Measurements from ENCODE around the gene RANGRF.

RANGRF gene

DNA sequence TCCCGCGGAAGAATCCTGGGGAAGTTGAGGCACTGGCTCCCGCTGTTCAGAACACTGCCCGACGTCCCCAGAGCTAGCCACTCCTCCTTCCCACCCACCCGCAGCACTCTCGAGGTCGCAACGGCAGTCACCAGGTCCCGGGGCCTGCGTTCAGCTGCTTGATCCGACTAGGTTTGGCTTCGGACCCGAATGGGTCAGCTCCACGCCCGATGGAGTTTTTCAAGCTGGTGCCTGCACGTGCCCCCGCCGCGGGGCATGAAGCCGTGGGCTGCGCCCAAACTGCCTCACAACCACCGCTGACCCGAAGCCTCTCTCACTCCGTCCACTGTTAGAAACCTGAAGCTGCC, 38.8 kb downstream of the RANGRF start:
- POLR2A ChIA-PET, result no interaction called here
- CTCF ChIA-PET, result interaction anchor here (1.0 to 1.8 kb wide), 6 partner anchors 8 to 56 kb away, joined by 3 to 7 read pairs (median 3); partner anchors contain the start of gene RANGRF
- TF ChIP-seq, protein P1, sequence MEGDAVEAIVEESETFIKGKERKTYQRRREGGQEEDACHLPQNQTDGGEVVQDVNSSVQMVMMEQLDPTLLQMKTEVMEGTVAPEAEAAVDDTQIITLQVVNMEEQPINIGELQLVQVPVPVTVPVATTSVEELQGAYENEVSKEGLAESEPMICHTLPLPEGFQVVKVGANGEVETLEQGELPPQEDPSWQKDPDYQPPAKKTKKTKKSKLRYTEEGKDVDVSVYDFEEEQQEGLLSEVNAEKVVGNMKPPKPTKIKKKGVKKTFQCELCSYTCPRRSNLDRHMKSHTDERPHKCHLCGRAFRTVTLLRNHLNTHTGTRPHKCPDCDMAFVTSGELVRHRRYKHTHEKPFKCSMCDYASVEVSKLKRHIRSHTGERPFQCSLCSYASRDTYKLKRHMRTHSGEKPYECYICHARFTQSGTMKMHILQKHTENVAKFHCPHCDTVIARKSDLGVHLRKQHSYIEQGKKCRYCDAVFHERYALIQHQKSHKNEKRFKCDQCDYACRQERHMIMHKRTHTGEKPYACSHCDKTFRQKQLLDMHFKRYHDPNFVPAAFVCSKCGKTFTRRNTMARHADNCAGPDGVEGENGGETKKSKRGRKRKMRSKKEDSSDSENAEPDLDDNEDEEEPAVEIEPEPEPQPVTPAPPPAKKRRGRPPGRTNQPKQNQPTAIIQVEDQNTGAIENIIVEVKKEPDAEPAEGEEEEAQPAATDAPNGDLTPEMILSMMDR (IDR thresholded peaks at IDR 0.05; ENCODE audit: control extremely low read depth, extremely low read depth, low read depth, missing control alignments), result no peak

GRCh38 chr17:8332128-8332527, 43.7 kb downstream of the RANGRF start:
- ChIA-PET CTCF (interaction anchor here (1.2 to 1.3 kb wide), 2 partner anchors 258 to 272 kb away, joined by 3 read pairs; no protein-coding TSS in a partner anchor), POLR2A (no interaction called here)
- no peak for DNase-seq (ENCODE audit: extremely low spot score)
- TF ChIP-seq, protein P1 (IDR thresholded peaks at IDR 0.05; ENCODE audit: control extremely low read depth, extremely low read depth, low read depth, missing control alignments), result no peak

More for the DNA sequence above, 38.8 kb downstream of the RANGRF start:
- DNase-seq (ENCODE audit: extremely low spot score), result no peak

- DNase-seq (ENCODE audit: extremely low spot score), result no peak
- TF ChIP-seq, protein P1 (IDR thresholded peaks at IDR 0.05; ENCODE audit: control extremely low read depth, extremely low read depth, low read depth, missing control alignments), result no peak
- POLR2A ChIA-PET, result no interaction called here
- CTCF ChIA-PET, result interaction anchor here (1.2 to 1.3 kb wide), 2 partner anchors 258 to 272 kb away, joined by 3 read pairs; no protein-coding TSS in a partner anchor
Observed at GRCh38 chr17:8332688-8333087, 44.2 kb downstream of the RANGRF start.

DNA sequence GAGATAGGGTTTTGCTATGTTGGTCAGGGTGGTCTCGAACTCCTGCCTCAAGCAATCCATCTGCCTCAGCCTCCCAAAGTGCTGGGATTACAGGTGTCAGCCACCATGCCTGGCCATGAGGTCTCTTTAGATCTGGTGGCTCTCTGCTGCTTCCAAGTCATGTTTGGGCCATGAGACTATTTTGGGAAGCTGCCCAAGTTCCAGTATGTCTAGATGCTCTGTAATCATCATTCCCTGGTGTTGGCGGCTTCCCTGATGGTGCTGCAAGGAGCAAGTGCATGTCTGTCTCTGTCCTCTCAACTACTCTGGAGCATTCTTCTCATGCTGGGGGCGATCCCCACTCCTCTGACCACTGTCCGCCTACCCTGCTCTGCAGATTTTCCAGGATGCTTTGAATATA, 44.8 kb downstream of the RANGRF start:
- TF ChIP-seq, protein P1 (IDR thresholded peaks at IDR 0.05; ENCODE audit: control extremely low read depth, extremely low read depth, low read depth, missing control alignments), result no peak
- CTCF ChIA-PET, result no interaction called here
- no peak for DNase-seq (ENCODE audit: extremely low spot score)
- POLR2A ChIA-PET, result no interaction called here

DNA sequence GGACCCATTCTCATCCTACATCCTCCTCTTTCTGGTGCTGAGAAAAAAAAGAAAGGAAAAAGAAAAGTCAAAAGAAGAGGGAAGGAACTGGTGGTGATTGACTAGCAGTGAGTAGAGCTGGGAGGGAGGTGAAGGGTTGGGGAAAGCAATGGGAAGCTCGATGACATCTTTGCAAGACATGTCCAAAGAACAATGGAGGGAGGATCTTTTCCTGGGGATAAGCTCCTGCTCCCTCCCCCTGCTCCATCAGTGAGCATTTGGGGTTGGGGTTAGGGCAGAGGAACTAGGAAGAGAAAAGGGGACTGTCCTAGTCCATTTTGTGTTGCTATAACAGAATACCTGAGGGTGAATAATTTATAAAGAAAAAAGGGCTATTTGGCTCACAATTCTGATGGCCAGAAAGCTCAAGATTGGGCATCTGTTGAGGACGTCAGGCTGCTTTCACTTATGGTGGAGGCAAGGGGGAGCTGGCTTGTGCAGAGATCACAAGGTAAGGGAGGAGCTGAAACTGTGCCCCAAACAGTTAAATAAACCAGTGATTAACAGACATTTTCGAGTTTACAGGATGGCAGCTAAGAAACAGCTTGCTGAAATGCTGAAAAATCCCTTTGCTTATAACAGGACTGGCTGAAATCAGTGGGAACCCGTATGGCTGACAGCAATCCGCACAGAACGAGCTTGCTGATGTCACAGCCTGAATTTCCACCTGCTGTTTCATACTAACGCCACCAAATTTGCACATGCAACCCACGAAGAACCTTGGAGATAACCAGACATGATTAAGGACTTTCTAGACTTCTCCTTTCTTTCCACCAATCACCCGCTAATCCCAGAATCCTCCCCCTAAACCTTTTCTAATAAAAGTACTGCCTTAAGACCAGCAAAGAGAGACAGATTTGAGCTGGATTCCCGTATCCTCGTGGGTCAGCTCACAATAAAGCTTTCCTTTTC, 49.6 kb downstream of the RANGRF start:
- CTCF ChIA-PET, result interaction anchor here (0.9 to 1.9 kb wide), 7 partner anchors 9 to 408 kb away, joined by 3 to 6 read pairs (median 4); partner anchors contain the start of gene KRABD2
- no peak for DNase-seq (ENCODE audit: extremely low spot score)
- TF ChIP-seq, protein P1 (IDR thresholded peaks at IDR 0.05; ENCODE audit: control extremely low read depth, extremely low read depth, low read depth, missing control alignments), result no peak
- POLR2A ChIA-PET, result interaction anchor here (0.6 kb wide), 1 partner anchor 166 kb away, joined by 4 read pairs; no protein-coding TSS in a partner anchor

GRCh38 chr17:8338753-8339140, 50.3 kb downstream of the RANGRF start:
- CTCF ChIA-PET, result interaction anchor here (1.1 to 1.9 kb wide), 6 partner anchors 8 to 45 kb away, joined by 3 to 6 read pairs (median 4); partner anchors contain the start of gene KRABD2
- TF ChIP-seq, protein P1 (IDR thresholded peaks at IDR 0.05; ENCODE audit: control extremely low read depth, extremely low read depth, low read depth, missing control alignments), result no peak
- POLR2A ChIA-PET, result no interaction called here
- no peak for DNase-seq (ENCODE audit: extremely low spot score)
